NB4 (cell line): ENCODE data around the gene PTPRD.
"Not testable (repeated sequence)": the region's sequence is repeated elsewhere in the genome, so short reads cannot be mapped to it uniquely, and the experiment has no call there.

ENCODE experiments used
- MYC ChIP-seq: IDR thresholded peaks from 2 replicates; pipeline ENCODE4 v1.6.1; 2011; ENCODE audit warnings: low read depth, low read length
- POLR2A ChIP-seq: IDR thresholded peaks from 2 replicates; pipeline ENCODE4 v1.6.1; 2011; ENCODE audit warnings: mild to moderate bottlenecking; ENCODE audit not compliant: insufficient read length; ENCODE audit errors: extremely low read depth
- TF ChIP-seq, protein P1 (sequence below): IDR thresholded peaks from 2 replicates; pipeline ENCODE4 v1.6.1; 2011; ENCODE audit warnings: low read depth, low read length
- TF ChIP-seq, protein P2 (sequence below): IDR thresholded peaks from one replicate; pipeline ENCODE4 v1.5.1; 2012; ENCODE audit warnings: low read depth, low read length

DNA sequence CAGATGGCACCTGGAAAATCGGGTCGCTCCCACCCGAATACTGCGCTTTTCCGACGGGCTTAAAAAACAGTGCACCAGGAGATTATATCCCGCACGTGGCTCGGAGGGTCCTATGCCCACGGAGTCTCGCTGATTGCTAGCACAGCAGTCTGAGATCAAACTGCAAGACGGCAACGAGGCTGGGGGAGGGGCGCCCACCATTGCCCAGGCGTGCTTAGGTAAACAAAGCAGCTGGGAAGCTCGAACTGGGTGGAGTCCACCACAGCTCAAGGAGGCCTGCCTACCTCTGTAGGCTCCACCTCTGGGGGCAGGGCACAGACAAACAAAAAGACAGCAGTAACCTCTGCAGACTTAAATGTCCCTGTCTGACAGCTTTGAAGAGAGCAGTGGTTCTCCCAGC, 681.3 kb downstream of the PTPRD start:
- not testable (repeated sequence) for TF ChIP-seq POLR2A, MYC
- TF ChIP-seq, protein P1, sequence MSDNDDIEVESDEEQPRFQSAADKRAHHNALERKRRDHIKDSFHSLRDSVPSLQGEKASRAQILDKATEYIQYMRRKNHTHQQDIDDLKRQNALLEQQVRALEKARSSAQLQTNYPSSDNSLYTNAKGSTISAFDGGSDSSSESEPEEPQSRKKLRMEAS = not testable (repeated sequence)
- TF ChIP-seq, protein P2, sequence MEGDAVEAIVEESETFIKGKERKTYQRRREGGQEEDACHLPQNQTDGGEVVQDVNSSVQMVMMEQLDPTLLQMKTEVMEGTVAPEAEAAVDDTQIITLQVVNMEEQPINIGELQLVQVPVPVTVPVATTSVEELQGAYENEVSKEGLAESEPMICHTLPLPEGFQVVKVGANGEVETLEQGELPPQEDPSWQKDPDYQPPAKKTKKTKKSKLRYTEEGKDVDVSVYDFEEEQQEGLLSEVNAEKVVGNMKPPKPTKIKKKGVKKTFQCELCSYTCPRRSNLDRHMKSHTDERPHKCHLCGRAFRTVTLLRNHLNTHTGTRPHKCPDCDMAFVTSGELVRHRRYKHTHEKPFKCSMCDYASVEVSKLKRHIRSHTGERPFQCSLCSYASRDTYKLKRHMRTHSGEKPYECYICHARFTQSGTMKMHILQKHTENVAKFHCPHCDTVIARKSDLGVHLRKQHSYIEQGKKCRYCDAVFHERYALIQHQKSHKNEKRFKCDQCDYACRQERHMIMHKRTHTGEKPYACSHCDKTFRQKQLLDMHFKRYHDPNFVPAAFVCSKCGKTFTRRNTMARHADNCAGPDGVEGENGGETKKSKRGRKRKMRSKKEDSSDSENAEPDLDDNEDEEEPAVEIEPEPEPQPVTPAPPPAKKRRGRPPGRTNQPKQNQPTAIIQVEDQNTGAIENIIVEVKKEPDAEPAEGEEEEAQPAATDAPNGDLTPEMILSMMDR = not testable (repeated sequence)
